D721Med (cell line): ENCODE measurements around the gene PLEKHF1.

Experiments used
- DNase-seq: peaks from one replicate; pipeline ENCODE4 v3.0.0; 2011; ENCODE audit warnings: low spot score; ENCODE audit not compliant: insufficient read length
- FAIRE-seq: peaks from 2 replicates; lab custom pipeline; 2011; peaks lifted over from hg19 to GRCh38; lab: Jason Lieb, UNC
- TF ChIP-seq, protein P1 (sequence below): IDR thresholded peaks from 2 replicates; pipeline ENCODE4 v1.5.1; 2012; ENCODE audit warnings: mild to moderate bottlenecking, control low read depth; ENCODE audit not compliant: insufficient read depth; ENCODE audit errors: missing control alignments

Gene PLEKHF1

GRCh38 chr19:29664753-29665214 lies 477 bp upstream of the PLEKHF1 start:
- TF ChIP-seq, protein P1, sequence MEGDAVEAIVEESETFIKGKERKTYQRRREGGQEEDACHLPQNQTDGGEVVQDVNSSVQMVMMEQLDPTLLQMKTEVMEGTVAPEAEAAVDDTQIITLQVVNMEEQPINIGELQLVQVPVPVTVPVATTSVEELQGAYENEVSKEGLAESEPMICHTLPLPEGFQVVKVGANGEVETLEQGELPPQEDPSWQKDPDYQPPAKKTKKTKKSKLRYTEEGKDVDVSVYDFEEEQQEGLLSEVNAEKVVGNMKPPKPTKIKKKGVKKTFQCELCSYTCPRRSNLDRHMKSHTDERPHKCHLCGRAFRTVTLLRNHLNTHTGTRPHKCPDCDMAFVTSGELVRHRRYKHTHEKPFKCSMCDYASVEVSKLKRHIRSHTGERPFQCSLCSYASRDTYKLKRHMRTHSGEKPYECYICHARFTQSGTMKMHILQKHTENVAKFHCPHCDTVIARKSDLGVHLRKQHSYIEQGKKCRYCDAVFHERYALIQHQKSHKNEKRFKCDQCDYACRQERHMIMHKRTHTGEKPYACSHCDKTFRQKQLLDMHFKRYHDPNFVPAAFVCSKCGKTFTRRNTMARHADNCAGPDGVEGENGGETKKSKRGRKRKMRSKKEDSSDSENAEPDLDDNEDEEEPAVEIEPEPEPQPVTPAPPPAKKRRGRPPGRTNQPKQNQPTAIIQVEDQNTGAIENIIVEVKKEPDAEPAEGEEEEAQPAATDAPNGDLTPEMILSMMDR: no peak
- FAIRE-seq: no peak
- DNase-seq: no peak

- FAIRE-seq (no peak), DNase-seq (no peak)
- TF ChIP-seq, protein P1: no peak
These were observed 741 bp downstream of the PLEKHF1 start for GRCh38 chr19:29665826-29666577.

DNA sequence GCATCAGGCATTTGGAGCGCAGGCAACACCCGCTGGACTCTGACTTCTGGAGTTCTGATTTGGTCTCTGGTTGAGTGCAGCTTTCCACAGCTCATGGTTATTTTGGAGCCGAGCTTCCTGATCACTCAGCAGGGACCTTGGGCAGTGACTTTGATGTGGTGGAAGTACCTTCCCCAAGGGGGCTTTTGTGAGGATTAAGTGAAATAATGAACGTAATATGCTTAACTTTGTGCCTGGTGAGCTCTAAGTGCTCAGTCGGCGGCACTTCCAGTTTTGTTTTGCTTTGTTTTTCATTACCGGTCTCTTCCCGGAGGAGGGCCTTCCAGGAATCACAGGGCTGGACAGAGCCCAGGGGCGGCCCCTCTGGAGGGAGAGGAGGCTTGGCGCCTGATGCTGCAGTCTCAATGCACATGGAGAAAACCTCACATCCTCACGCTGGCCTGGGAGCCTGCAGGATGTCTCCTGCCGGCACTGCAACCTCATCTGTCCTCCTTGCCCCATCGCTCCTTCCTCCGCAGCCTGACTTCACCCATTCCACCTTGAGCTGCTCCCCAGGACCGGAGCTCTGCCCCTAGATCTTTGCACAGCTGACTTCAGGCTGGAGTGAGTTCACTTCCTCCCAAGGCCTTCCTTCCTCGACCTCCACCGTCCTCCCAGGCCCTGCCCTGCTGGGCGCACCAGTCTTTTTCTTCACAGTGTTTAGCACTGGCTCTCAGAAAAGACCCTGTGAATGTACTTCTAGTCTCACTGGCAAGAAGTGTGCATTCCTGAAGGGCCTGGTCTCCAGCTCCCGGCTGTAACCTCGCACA lies 1.5 kb downstream of the PLEKHF1 start:
- TF ChIP-seq, protein P1: no peak
- FAIRE-seq: no peak

DNA sequence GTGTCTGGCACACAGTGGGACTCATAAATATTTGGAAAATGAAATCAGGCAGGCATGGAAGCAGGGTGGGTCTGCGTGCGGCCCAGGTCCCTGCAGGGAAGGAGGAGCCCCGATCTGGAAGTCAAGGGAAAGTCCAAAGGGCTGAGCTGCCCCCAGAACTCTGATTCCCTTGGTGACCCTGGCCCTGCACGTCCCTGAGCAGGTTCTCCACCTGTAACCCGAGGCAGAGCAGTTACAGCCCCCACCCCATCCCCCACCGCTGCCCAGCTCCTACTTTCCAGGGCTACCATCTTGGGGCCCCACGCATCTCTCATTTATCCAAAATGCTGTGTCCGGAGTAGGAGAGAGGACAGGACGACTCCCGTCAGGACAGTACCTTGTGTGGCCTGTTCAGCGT lies 2.1 kb downstream of the PLEKHF1 start:
- TF ChIP-seq, protein P1: no peak
- no peak for DNase-seq
- FAIRE-seq: no peak

More for the DNA sequence above, 1.5 kb downstream of the PLEKHF1 start:
- no peak for DNase-seq

DNA sequence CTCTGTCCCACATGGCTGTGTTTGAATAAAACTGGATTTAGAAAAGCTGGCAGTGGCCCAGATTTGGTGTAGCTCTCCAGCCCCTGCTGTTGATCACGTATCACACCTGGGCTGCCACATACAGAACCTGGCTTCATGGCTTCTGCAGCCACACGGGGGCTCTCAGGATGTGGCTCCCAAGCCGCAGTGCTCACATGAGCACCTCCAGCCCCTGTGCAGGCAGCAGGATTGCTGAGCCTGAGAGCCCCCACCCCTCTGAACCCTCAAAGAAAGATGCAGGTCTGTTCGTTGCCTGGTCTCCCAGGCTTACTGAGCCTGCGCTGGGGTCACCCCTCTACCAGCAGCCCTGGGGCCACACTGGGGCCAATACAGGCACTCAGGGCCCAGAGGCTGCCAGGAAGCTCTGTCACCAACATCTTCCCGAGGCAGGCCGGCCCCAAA lies 2.7 kb downstream of the PLEKHF1 start:
- TF ChIP-seq, protein P1: no peak
- FAIRE-seq (no peak), DNase-seq (no peak)

GRCh38 chr19:29668746-29669609 lies 3.7 kb downstream of the PLEKHF1 start:
- DNase-seq (no peak), FAIRE-seq (no peak)
- TF ChIP-seq, protein P1: no peak
